ENCODE data around the gene PLEKHG2.
A peak's percentile ranks its signal among the peaks of the same experiment; 100 is the strongest.

The PLEKHG2 gene

DNA sequence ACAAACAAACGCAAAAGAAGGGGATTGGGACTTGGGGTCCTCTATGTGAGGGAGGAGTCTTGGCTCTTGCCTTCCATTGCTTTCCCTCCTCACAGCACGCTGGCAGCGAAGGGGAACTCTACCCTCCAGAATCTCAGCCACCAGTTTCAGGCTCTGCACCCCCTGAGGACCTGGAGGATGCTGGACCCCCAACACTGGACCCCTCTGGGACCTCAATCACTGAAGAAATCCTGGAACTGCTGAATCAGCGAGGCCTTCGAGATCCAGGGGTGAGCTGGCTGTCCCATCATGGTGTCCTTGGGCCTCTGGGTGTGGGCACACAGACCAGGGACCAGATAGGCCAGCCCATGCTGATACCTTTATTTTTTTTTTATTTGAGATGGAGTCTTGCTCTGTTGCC, 9.6 kb downstream of the PLEKHG2 start:
- no peak for DNase-seq

DNA sequence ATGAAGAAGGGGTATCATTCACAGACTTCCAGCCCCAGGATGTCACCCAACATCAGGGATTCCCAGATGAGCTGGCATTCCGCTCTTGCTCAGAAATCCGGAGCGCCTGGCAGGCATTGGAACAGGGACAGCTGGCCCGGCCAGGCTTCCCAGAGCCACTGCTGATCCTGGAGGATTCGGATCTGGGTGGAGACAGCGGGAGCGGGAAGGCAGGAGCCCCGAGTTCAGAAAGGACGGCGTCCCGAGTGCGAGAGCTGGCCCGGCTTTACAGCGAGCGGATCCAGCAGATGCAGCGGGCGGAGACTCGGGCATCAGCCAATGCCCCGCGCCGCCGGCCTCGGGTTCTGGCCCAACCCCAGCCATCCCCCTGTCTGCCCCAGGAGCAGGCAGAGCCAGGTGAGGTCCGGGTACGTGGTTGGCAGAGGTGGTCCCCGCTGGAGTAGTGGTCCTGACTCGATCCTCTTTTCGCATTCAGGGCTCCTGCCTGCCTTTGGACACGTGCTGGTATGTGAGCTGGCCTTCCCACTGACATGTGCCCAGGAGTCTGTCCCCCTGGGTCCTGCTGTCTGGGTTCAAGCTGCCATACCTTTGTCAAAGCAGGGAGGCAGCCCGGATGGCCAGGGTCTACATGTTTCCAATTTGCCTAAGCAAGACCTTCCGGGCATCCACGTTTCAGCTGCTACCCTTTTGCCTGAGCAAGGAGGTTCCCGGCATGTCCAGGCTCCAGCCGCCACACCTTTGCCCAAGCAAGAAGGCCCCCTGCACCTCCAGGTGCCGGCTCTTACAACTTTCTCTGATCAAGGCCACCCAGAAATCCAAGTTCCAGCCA, 11.0 kb downstream of the PLEKHG2 start:
- DNase-seq = no peak

DNA sequence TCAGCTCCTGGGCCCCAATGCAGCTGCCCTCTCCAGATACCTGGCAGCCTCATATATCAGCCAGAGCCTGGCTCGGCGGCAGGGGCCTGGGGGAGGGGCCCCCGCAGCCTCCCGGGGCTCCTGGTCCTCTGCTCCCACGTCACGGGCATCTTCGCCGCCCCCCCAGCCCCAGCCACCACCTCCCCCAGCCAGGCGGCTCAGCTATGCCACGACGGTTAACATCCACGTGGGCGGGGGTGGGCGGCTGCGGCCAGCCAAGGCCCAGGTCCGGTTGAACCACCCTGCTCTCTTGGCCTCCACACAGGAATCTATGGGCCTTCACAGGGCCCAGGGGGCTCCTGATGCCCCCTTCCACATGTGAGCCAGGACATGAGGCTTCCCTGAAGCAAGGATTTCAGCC, 12.5 kb downstream of the PLEKHG2 start:
- no peak for DNase-seq

DNA sequence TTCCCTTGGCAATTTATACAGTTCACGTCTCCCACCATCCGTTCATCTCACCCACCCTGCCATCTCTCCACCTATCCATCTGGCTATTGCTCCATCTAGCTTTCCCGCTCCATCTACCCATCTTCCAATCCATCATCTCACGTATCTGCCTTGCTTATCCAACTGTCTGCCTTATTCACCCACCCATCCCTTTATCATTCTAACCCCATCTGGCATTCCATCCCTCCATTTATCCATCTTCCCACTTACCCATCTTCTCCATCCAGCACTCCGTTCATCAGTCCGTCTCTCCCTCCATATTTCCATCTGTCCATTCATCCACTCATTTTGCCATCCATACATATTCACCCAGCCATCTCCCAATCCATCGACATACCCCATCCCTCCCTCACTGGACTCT, 13.3 kb downstream of the PLEKHG2 start:
- no peak for DNase-seq

DNA sequence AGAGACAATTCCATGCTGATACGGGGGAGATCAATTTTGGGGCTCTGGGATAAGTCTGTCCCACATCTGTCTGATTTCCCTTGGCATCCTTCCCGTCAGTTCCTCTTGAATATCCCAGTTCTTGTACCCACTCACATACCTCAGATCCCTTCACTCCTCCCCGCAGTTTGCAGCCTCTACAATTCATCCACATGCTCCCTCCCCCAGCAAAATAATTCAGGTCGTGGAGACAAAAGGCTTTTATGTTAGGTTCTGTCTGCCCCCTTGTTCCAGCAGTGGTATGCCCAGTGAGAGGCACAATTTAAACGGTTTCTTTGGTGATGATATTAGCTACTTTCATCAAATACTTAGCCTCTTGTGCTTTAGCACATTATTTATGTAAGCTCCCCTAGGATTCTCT, 13.7 kb downstream of the PLEKHG2 start:
- DNase-seq = no peak

DNA sequence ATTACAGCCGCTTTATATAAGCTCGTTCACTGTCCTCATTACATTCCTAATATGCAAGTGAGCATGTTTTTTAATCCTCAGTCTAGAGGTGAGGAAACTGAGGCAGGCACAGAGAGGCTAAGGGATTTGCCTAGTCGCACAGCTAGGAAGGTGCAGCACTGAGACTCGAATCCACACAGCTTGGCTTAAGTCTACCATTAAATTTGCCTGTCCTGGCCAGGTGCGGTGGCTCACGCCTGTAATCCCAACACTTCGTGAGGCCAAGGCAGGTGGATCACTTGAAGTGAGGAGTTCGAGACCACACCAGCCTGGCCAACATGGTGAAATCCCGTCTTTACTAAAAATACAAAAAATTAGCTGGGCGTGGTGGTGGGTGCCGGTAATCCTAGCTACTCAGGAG, 15.2 kb downstream of the PLEKHG2 start:
- DNase-seq = no peak

DNA sequence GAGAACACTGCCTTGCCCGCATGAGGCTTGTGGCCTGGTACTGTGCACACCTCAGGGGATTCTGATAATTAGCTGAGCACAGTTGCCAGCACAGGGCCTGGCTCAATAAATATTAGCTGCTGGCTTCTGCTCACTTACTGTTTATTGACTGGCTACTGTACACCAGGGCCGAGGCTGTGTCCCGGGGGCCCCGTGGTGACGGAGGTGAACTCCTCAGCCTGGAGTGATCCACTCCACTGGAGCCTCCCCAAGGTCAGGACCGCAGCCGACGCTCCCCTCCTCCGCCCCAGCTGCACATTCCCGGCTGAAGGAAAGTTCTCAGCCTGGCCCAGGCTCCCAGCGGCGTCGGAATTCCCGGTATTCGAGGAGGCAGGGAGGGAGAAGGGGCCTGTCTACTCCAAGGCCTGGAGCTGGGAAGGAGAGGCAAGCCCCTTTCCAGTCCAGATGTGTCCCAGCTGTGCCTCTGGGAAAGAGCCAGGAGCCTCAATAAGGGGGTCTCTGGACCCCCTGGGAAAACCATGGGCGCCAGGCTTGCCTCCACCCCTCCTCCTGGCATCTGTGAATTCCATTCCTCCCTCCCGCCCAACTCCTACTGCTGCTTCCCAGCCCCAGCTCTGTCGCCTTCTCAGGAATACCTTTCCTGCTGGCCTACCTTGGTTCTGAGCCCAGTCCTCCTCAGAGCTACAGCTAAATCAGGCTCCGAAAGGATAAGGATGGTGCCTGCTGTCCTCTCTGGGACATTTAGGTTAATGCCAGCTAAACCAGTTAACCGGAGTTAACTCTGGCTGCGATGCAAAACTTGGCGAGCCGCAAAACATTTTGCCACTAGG, 16.0 kb downstream of the PLEKHG2 start:
- DNase-seq = peak; percentile 20

DNA sequence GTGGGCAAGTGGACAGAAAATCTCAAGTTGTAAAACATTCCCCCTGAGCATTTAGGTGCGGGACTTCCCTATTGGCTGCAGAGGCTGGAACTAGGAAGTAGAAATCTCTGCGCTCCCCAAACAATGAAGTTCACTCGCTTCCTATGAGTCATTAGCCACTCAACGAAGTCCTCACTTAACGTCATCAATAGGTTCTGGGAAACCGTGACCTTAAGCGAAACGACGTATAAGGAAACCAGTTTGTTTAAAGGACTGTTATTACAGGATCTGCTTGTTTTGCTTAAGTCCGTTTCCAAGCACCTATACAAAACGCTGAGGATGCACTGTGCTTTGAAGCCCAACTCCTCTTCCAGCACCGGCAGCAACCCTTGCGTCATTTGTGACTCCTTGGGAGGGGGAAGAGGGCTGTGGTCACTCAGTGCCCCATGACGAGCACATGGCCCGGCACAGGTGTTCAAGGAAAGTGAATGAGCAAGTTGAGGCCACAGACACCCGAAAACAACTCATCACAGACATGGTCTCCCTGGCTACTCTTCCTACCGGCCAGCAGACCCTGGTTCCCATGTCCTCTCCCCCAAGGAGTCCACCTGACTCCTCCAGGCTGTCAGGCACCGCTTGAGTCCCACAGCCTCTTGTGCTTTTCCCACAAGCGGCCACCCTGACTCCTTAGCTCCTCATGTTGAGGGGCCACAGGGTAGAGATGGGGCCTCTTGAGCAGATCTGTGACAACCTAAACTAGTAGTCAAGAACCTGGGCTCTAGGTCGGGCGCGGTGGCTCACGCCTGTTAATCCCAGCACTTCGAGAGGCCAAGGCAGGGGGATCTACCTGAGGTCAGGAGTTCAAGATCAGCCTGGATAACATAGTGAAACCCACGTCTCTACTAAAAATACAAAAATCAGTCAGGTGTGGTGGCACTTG, 18.5 kb downstream of the PLEKHG2 start:
- peak; percentile 88 for DNase-seq

DNA sequence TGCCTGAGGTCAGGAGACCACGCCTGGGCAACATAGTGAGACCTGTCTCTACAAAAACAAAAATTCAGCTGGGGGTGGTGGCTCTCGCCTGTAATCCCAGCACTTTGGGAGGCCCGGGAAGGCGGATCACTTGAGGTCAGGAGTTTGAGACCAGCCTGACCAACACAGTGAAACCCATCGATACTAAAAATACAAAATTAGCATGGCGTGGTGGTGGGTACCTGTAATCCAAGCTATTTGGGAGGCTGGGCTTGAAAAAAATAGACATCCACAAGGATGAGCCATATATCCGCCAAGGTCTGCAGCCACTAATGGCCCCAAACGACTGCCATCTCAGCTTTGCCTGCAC, 20.2 kb downstream of the PLEKHG2 start:
- DNase-seq = no peak

DNA sequence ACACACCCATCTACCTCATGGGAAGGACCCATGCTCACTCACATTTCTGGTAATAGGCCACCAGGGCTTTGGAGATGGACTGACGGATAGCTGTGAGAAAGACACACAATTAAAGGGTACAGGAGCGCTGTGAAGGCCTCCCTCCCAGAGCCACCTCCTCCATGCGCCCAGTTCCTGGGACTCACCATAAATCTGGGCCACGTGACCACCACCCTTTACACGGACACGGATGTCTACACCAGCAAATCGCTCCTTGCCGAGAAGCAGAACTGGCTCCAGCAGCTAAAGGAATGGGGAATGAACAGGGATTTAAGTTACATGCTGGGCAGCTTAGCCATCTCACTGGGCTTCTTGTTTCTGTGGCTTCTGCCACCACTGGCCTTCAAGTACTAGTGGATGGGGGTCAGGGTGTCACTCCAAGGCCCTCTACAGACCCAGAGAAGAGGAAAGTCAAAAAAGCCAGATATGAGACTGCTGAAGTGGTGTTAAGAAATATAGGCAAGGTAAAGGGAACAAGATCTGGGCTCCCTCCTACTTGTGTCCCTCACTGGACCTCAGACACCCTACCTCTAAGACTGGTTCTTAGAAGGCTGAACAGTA, 21.1 kb downstream of the PLEKHG2 start:
- DNase-seq = no peak

DNA sequence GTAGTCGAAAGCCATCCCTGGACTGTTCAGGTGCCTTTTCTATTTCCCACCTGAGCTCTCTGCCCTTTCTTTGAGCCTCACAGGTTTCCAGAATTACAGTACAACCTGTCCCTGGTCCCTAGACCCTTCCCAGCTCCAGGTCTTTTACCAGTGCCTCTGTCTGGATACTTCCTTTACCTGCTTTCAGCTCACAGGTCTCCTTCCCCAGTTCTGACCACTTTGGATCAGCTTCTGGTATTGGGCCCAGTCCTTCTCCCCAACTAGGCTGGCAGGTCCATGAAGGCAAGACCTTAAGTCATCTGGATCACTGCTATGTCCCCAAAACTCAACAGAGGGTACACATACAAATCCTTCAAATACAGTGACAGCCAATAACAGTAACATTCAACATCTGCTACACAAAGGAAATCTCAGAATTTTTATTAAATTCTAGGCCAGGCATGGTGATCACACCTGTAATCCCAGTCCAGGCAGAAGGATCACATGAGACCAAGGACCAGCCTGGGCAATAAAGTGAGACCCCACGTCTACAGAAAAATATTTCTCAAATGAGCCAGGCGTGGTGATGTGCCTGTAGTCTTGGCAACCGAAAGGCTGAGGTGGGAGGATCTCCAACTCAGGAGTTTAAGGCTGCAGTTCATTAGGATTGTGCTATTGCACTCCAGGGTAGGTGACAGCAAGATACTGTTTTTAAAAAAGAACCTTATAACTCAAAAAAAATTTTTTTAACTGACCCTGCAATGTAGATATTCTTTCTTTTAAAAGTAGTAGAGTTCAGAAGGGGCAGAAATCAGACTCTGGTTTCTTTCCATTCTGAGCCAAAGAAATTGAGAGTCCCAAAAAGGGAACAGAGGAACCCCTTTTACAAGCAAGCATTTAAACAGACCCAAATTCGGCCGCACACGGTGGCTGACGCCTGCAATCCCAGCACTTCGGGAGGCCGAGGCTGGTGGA, 21.9 kb downstream of the PLEKHG2 start:
- DNase-seq = no peak

DNA sequence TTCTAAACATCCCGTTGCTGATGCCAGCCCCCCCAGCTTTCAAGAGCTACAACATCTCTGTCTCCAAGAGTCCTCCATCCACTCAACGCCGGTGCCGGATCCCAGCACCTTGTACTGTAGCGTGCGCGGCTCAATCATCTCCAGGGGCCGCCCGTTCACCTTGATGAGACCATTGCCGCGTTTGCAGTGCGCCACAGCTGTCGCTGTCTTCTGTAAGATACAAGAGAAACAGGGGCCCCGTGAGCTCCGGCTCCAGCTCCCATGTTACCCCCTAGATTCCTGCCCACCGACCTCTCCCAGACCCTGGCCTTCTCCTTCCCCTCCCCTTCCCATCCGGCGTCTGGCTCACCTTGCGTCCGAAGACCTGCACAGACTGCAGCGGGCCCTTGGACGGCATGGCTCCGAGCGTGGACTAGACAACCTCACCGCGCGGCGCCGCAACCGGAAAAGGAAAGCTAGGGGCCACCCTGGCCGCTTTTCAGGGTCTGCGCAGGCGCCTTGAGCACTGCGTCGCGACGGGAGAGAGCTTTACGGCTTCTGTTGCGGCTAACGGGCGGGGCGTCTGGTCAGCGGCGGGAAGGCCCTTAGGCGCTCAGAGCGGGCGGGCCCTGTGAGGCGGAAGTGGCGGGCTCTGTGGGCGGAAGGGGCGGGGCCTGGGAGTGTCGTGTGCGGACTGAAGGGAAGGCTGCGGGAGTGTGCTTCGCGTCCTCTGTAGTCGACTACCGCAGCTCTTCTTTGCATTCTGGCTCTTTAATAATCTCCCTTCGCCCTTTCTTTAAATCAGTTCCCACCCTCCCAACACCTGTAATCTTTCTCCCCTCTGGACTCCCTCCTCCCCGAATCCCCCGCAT, 23.3 kb downstream of the PLEKHG2 start, which contains the start of gene RPS16:
TSS of gene RPS16 (minus strand) at position 451 of the 851 bp plus-strand sequence. CDS start at position 397, 54 bp downstream.
- peak; percentile 99 for DNase-seq

DNA sequence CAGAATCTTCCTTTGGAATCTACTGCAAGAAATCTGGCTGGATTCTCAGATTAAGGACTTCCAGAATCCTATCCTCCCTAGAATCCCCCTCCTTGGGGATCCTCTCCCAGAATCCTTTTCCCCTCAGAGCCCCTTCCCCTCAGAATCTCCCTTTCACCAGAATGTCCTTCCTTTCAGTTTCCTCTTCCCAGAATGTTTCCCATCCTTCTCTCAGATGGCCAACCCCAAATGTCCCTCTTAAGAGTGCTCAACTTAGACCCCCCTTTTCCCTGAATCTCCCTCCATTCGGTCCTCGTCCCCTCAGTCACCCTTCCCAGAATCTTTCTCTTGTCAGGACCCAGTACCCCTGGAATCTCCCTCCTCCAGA, 23.9 kb downstream of the PLEKHG2 start:
- no peak for DNase-seq

DNA sequence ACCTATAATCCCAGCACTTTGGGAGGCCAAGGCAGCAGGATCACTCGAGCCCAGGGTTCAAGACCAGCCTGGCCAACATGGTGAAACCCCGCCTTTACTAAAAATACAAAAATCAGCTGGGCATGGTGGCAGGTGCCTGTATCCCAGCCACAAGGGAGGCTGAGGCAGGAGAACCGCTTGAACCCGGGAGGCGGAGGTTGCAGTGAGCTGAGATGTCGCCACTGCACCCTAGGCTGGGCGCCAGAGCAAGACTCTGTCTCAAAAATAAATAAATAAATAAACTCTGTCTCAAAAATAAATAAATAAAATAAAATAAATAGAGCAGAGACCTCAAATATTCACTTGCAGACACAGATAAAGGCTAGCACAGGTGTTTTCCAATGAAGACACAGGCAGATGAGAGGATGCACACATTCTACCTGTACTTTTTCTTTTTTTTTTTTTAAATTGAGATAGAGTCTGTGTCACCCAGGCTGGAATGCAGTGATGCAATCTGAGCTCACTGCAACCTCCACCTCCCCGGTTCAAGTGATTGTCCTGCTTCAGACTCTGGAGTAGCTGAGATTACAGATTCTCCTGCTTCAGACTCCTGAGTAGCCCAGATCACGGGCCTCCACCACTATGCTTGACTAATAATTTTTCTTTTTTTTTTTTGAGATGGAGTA, 25.9 kb downstream of the PLEKHG2 start:
- no peak for DNase-seq

DNA sequence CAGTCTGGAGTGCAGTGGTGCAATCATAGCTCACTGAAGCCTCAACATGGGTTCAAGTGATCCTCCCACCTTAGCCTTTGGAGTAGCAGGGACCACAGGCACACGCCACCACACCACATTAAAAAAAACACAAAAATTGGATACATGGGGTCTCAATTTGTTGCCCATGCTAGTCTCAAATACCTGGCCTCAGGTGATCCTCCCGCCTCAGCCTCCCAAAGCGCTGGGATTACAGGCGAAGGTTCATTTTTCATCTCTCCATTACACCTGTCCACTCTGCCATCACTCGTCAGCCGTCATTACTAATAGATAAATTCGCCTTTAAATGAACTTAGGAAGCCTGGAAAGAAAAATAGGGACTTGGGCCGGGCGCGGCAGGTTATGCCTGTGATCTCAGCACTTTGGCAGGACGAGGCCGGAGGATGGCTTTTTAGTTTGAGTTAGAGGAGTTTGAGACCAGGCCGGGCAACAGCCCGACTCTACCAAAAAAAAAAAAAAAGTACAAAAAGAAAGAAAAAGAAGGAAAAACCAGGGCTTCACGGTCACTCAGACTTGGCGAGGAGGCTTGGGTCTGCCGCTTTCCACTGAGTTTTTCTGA, 32.2 kb downstream of the PLEKHG2 start:
- DNase-seq = no peak

DNA sequence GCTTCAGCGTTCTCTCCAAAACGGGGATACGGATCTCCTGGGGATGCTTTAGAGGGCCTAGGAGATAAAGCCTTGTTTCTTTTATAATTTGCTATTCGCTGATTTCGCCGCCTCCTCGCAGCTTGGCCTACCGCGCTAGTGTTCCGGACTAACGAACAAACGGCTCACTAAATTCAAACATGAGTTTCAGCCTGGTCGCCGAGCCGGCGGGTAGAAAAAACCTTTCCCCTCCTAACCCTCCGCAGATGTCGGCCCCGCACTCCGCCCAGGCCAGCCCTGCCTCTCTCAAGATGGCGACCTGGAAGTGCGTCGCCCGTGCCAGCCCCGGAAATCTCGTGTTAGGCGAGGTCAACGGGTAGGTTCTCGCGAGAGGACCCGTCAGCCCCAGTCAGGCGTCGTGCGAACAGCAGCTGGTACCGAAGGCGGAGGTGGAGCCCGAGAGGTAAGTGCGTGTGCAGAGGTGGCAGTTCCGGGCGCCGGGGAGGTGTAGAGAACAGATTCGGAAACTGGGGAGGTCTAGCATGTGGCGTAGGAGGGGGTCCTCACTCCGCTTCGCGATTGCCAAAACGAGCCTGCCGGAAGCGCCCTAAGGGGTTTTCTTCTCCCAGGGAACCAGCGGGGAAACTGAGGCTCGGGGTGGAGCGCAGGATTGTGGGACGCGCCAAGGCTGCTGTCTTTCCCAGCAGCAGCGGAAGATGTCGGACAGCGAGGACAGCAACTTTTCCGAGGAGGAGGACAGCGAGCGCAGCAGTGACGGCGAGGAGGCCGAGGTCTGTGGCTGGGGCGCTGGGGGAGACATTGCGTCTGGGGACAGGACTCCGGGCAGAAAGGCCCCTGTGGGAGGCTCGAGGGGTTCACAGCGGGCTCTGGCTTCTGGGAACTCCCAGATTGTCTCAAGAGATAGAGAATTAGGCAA, 33.0 kb downstream of the PLEKHG2 start, which contains the start of gene SUPT5H:
TSS of gene SUPT5H (plus strand) at position 387 of the 916 bp plus-strand sequence. CDS start at position 696, 309 bp downstream.
- DNase-seq = peak; percentile 99

DNA sequence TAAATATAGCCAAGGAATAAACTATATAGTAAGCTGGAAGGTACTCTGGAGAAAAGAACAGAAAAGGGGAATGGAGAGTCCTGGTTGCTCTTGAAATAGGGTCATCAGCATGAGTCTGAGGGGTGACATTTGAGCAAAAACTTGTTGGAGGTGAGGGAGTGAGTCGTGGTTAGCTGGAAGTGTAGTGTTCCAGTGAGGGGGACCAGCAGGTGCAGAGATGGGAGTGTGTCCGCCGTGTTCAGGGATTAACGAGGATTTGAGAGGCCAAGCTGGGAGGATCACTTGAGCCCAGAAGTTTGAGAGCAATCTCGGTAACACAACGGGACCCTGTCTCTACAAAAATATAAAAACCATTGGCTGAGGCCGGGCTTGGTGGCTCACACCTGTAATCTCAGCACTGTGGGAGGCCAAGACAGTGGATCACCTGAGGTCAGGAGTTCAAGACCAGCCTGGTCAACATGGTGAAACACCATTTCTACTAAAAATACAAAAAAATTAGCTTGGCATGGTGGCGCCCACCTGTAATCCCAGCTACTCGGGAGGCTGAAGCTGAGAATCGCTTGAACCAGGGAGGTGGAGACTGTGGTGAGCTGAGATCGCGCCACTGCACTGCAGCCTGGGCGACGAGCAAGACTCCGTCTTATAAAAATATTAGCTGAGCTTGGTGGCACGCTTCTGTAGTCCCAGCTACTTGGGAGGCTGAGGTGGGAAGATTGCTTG, 34.1 kb downstream of the PLEKHG2 start:
- no peak for DNase-seq
